ENCODE results near the gene TEX26. TPM values are rescaled to one million over a fixed set of nuclear protein-coding genes. Genes with fewer than 3 reads are reported as not detected.
"Not testable (repeated sequence)": the region's sequence is repeated elsewhere in the genome, so short reads cannot be mapped to it uniquely, and the experiment has no call there.

Gene TEX26
- polyA plus RNA-seq, 4 donors: 0.70 to 2.8 (median 1.9) TPM

- DNase-seq (ENCODE audit: low read depth in 4 of 4, low spot score in 2 of 4): no peak
Measured at GRCh38 chr13:30918662-30919405, 13.6 kb upstream of the TEX26 start.

GRCh38 chr13:30920162-30920909 is 12.1 kb upstream of the TEX26 start:
- DNase-seq (ENCODE audit: low read depth in 4 of 4, low spot score in 2 of 4): no peak

- DNase-seq (ENCODE audit: low read depth in 4 of 4, low spot score in 2 of 4): no peak
Measured at GRCh38 chr13:30923418-30923817, 9.0 kb upstream of the TEX26 start.

- DNase-seq (ENCODE audit: low read depth in 4 of 4, low spot score in 2 of 4): no peak
Measured at GRCh38 chr13:30924721-30925120, 7.7 kb upstream of the TEX26 start.

GRCh38 chr13:30925429-30925828 is 7.0 kb upstream of the TEX26 start:
- no peak for DNase-seq (ENCODE audit: low read depth in 4 of 4, low spot score in 2 of 4)

GRCh38 chr13:30926781-30927180 is 5.7 kb upstream of the TEX26 start:
- no peak for DNase-seq (ENCODE audit: low read depth in 4 of 4, low spot score in 2 of 4)

- not testable (repeated sequence) for DNase-seq (ENCODE audit: low read depth in 4 of 4, low spot score in 2 of 4)
Measured at GRCh38 chr13:30927188-30927587, 5.3 kb upstream of the TEX26 start.

- no peak for DNase-seq (ENCODE audit: low read depth in 4 of 4, low spot score in 2 of 4)
Measured at GRCh38 chr13:30927595-30927994, 4.9 kb upstream of the TEX26 start.

GRCh38 chr13:30928978-30929377 is 3.5 kb upstream of the TEX26 start:
- no peak for DNase-seq (ENCODE audit: low read depth in 4 of 4, low spot score in 2 of 4)

- no peak for DNase-seq (ENCODE audit: low read depth in 4 of 4, low spot score in 2 of 4)
Measured at GRCh38 chr13:30933354-30933670, 856 bp downstream of the TEX26 start.

- DNase-seq (ENCODE audit: low read depth in 4 of 4, low spot score in 2 of 4): no peak
Measured at GRCh38 chr13:30934381-30934780, 1.9 kb downstream of the TEX26 start.

- no peak for DNase-seq (ENCODE audit: low read depth in 4 of 4, low spot score in 2 of 4)
Measured at GRCh38 chr13:30934803-30935202, 2.3 kb downstream of the TEX26 start.

GRCh38 chr13:30936971-30937370 is 4.5 kb downstream of the TEX26 start:
- no peak for DNase-seq (ENCODE audit: low read depth in 4 of 4, low spot score in 2 of 4)

- no peak for DNase-seq (ENCODE audit: low read depth in 4 of 4, low spot score in 2 of 4)
Measured at GRCh38 chr13:30943881-30944280, 11.4 kb downstream of the TEX26 start.

- no peak for DNase-seq (ENCODE audit: low read depth in 4 of 4, low spot score in 2 of 4)
Measured at GRCh38 chr13:30957258-30957943, 24.9 kb downstream of the TEX26 start.

- no peak for DNase-seq (ENCODE audit: low read depth in 4 of 4, low spot score in 2 of 4)
Measured at GRCh38 chr13:30959678-30960077, 27.2 kb downstream of the TEX26 start.

- DNase-seq (ENCODE audit: low read depth in 4 of 4, low spot score in 2 of 4): peak in 2 of 4 donors; percentile 13 to 15
Measured at GRCh38 chr13:30963791-30964190, 31.3 kb downstream of the TEX26 start.

- no peak for DNase-seq (ENCODE audit: low read depth in 4 of 4, low spot score in 2 of 4)
Measured at GRCh38 chr13:30965380-30965779, 32.9 kb downstream of the TEX26 start.

- DNase-seq (ENCODE audit: low read depth in 4 of 4, low spot score in 2 of 4): no peak
Measured at GRCh38 chr13:30966101-30966500, 33.6 kb downstream of the TEX26 start.

- no peak for DNase-seq (ENCODE audit: low read depth in 4 of 4, low spot score in 2 of 4)
Measured at GRCh38 chr13:30968846-30969245, 36.4 kb downstream of the TEX26 start.

GRCh38 chr13:30971575-30971974 is 39.1 kb downstream of the TEX26 start:
- DNase-seq (ENCODE audit: low read depth in 4 of 4, low spot score in 2 of 4): no peak

Measured in left renal cortex interstitium (tissue), 4 donors.